Measurements from ENCODE around the gene SPACA4.

The SPACA4 gene

GRCh38 chr19:48615231-48616040, 8.9 kb downstream of the SPACA4 start:
- Histone ChIP-seq H3K4me1 (ENCODE audit: control insufficient read depth, insufficient read depth, low read length) (peaks cover 22% of the 10 kb centered on the region), H3K36me3 (ENCODE audit: control insufficient read depth, insufficient read depth, low read length) (peaks cover 41% of the 10 kb centered on the region), H3K4me3 (ENCODE audit: low read depth, low read length) (peak overlapping the region; percentile 27), H3K27me3 (ENCODE audit: control insufficient read depth, insufficient read depth, low read length) (no peaks in the 10 kb centered on the region), H3K9me3 (ENCODE audit: control insufficient read depth, insufficient read depth, low read length) (no peaks in the 10 kb centered on the region), H3K9ac (ENCODE audit: low read depth, low read length) (peak overlapping the region; percentile 47)

DNA sequence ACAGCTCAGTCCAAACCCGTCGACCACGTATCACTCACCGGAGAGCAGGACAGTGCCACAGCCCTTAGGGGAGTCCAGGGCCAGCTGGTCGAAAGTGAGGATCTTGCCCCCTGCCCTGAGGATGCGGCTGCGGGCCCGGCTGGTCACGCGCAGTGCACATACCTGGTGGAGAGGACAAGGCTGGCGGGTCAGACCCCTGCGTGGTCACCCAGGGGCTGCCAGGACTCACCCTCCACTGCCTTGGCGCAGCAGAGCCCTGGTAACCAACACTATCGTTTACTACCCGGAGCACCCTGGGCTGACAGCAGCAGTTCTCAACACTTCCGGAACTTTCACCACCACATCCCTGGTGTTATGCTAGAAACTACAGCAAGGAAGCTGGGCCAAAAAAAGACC, 9.5 kb downstream of the SPACA4 start:
- Histone ChIP-seq H3K36me3 (ENCODE audit: control insufficient read depth, insufficient read depth, low read length) (peaks cover 41% of the 10 kb centered on the region), H3K4me1 (ENCODE audit: control insufficient read depth, insufficient read depth, low read length) (peaks cover 22% of the 10 kb centered on the region), H3K27me3 (ENCODE audit: control insufficient read depth, insufficient read depth, low read length) (no peaks in the 10 kb centered on the region), H3K9ac (ENCODE audit: low read depth, low read length) (no peak overlapping the region), H3K9me3 (ENCODE audit: control insufficient read depth, insufficient read depth, low read length) (no peaks in the 10 kb centered on the region), H3K4me3 (ENCODE audit: low read depth, low read length) (no peak overlapping the region)

GRCh38 chr19:48616491-48617056, 10.0 kb downstream of the SPACA4 start:
- peaks cover 41% of the 10 kb centered on the region for H3K36me3 ChIP-seq (ENCODE audit: control insufficient read depth, insufficient read depth, low read length)
- no peak overlapping the region for H3K9ac ChIP-seq (ENCODE audit: low read depth, low read length)
- H3K27me3 ChIP-seq (ENCODE audit: control insufficient read depth, insufficient read depth, low read length): no peaks in the 10 kb centered on the region
- H3K4me3 ChIP-seq (ENCODE audit: low read depth, low read length): peak overlapping the region; percentile 98
- no peaks in the 10 kb centered on the region for H3K9me3 ChIP-seq (ENCODE audit: control insufficient read depth, insufficient read depth, low read length)
- peaks cover 22% of the 10 kb centered on the region for H3K4me1 ChIP-seq (ENCODE audit: control insufficient read depth, insufficient read depth, low read length)

- Histone ChIP-seq H3K36me3 (ENCODE audit: control insufficient read depth, insufficient read depth, low read length) (peaks cover 38% of the 10 kb centered on the region), H3K9me3 (ENCODE audit: control insufficient read depth, insufficient read depth, low read length) (no peaks in the 10 kb centered on the region), H3K4me3 (ENCODE audit: low read depth, low read length) (peak overlapping the region; percentile 98), H3K27me3 (ENCODE audit: control insufficient read depth, insufficient read depth, low read length) (no peaks in the 10 kb centered on the region), H3K9ac (ENCODE audit: low read depth, low read length) (peak overlapping the region; percentile 100), H3K4me1 (ENCODE audit: control insufficient read depth, insufficient read depth, low read length) (peaks cover 22% of the 10 kb centered on the region)
Observed at GRCh38 chr19:48617146-48617937, 10.8 kb downstream of the SPACA4 start.

DNA sequence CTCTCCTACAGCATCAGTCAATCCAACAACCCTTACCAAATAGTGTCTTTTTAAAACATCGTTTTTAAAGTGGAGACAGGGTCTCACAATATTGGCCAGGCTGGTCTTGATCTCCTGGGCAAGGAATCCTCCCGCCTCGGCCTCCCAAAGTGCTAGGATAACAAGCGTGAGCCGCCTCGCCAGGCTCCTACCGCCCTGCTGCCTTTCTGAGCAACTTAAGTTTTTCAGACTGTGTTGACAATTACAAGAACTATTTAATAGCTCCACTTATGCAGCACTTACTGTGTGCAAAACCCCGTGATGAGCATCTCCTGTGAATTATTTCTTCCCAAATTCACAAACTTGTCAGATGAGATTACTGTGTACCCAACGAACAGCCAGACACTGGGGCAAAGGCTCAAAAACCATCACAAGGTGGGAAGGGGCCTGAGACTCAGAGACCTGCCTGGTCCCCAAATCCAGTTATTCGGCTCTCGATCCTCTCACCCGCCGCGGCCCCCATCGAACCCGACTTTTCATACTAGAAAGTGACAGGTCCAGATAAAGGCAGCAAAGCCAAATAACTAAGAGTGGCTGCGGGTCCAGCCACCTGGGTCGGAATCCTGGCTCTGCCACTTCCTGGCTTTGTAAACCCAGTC, 11.9 kb downstream of the SPACA4 start:
- Histone ChIP-seq H3K27me3 (ENCODE audit: control insufficient read depth, insufficient read depth, low read length) (no peaks in the 10 kb centered on the region), H3K4me3 (ENCODE audit: low read depth, low read length) (peak overlapping the region; percentile 98), H3K36me3 (ENCODE audit: control insufficient read depth, insufficient read depth, low read length) (peaks cover 32% of the 10 kb centered on the region), H3K4me1 (ENCODE audit: control insufficient read depth, insufficient read depth, low read length) (peaks cover 24% of the 10 kb centered on the region), H3K9ac (ENCODE audit: low read depth, low read length) (peak overlapping the region; percentile 100), H3K9me3 (ENCODE audit: control insufficient read depth, insufficient read depth, low read length) (no peaks in the 10 kb centered on the region)

DNA sequence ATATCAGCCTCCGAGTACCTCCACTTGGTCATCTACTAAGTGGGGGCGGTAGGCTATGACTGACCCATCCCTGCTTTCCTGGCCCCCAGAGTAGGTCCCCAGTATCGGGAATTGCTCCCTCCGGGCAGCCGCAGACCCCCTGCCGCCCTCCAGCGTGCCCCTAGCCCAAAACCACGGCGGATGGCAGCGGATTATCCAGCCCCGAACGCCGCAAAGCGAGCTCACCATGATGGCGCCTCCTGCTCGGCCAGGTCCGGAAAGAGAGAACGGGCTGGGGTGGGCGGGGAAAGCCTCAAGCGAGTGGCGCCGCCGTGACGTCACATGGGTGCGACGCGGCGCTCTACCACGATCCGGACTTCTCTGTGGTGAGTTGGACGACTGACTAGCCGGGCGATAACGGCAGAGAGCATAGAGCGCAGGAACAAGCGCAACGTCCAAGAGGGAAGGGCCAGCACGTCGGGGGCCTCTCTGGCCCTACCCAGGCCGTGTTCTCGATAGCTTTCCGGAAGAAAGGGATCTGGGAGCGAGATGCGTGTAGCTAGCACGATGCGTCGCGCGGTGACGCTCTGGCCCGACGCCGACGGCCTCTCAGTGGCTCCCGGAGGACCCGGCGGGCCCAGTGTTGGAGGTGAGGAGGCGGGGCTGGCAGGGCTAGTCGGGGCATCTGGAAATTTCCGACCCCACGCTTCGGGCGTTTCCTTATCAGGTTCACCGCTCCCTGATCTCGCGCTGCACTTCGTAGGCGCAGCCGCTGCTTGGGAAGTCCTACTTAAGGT, 12.6 kb downstream of the SPACA4 start, which contains the start of the genes RPL18 and SPHK2:
TSS of gene RPL18 (minus strand) at position 263 of the 776 bp plus-strand sequence. CDS start at position 228, 35 bp downstream.
TSS of gene SPHK2 (plus strand) at position 591 of the 776 bp plus-strand sequence. CDS start 1,009 bp downstream, outside the sequence.
- Histone ChIP-seq H3K27me3 (ENCODE audit: control insufficient read depth, insufficient read depth, low read length) (no peaks in the 10 kb centered on the region), H3K9me3 (ENCODE audit: control insufficient read depth, insufficient read depth, low read length) (no peaks in the 10 kb centered on the region), H3K4me1 (ENCODE audit: control insufficient read depth, insufficient read depth, low read length) (peaks cover 19% of the 10 kb centered on the region), H3K36me3 (ENCODE audit: control insufficient read depth, insufficient read depth, low read length) (peaks cover 31% of the 10 kb centered on the region), H3K4me3 (ENCODE audit: low read depth, low read length) (peak within 1 kb of the TSS; percentile 98), H3K9ac (ENCODE audit: low read depth, low read length) (peak within 1 kb of the TSS; percentile 100)

GRCh38 chr19:48619692-48620585, 13.4 kb downstream of the SPACA4 start:
- Histone ChIP-seq H3K4me1 (ENCODE audit: control insufficient read depth, insufficient read depth, low read length) (peaks cover 16% of the 10 kb centered on the region), H3K27me3 (ENCODE audit: control insufficient read depth, insufficient read depth, low read length) (no peaks in the 10 kb centered on the region), H3K9ac (ENCODE audit: low read depth, low read length) (peak overlapping the region; percentile 100), H3K36me3 (ENCODE audit: control insufficient read depth, insufficient read depth, low read length) (peaks cover 31% of the 10 kb centered on the region), H3K9me3 (ENCODE audit: control insufficient read depth, insufficient read depth, low read length) (no peaks in the 10 kb centered on the region), H3K4me3 (ENCODE audit: low read depth, low read length) (peak overlapping the region; percentile 98)

GRCh38 chr19:48623556-48624066, 17.1 kb downstream of the SPACA4 start:
- peaks cover 4% of the 10 kb centered on the region for H3K4me1 ChIP-seq (ENCODE audit: control insufficient read depth, insufficient read depth, low read length)
- H3K36me3 ChIP-seq (ENCODE audit: control insufficient read depth, insufficient read depth, low read length): peaks cover 3% of the 10 kb centered on the region
- H3K9me3 ChIP-seq (ENCODE audit: control insufficient read depth, insufficient read depth, low read length): no peaks in the 10 kb centered on the region
- no peak overlapping the region for H3K9ac ChIP-seq (ENCODE audit: low read depth, low read length)
- H3K27me3 ChIP-seq (ENCODE audit: control insufficient read depth, insufficient read depth, low read length): no peaks in the 10 kb centered on the region
- peak overlapping the region; percentile 41 for H3K4me3 ChIP-seq (ENCODE audit: low read depth, low read length)

DNA sequence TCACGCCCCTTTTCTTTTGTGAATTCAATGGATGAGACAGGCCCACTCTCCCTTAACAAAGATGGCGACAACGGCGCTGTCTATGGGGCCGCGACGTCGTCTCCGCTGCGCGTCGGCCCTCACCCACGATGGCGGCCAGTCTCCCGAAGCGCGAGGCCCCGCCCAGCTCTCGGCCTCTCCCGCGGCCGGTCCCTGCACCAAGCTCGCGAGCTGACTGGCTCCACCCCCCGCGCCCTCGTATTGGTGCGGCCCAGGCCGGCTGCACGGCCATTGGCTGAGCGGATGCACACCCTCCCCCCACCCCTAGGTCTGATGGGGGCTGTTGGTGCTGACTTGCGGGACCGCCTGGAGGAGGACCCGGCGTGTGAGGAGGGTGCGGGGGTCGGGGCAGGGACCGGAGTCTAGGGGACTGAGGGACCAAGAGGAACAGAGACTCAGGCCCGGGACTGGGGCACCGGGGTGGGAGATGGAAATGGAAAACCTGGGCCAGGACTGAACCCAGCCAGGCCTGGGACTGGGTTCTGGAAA, 17.6 kb downstream of the SPACA4 start:
- H3K4me1 ChIP-seq (ENCODE audit: control insufficient read depth, insufficient read depth, low read length): peaks cover 4% of the 10 kb centered on the region
- peak overlapping the region; percentile 87 for H3K4me3 ChIP-seq (ENCODE audit: low read depth, low read length)
- no peaks in the 10 kb centered on the region for H3K36me3 ChIP-seq (ENCODE audit: control insufficient read depth, insufficient read depth, low read length)
- no peaks in the 10 kb centered on the region for H3K27me3 ChIP-seq (ENCODE audit: control insufficient read depth, insufficient read depth, low read length)
- H3K9ac ChIP-seq (ENCODE audit: low read depth, low read length): peak overlapping the region; percentile 37
- H3K9me3 ChIP-seq (ENCODE audit: control insufficient read depth, insufficient read depth, low read length): no peaks in the 10 kb centered on the region

Data from iPS-15b (cell line).